Activated T-cell treated with anti-CD3 and anti-CD28 coated beads for 24 hours (primary cell): ENCODE measurements around the gene DALRD3.

ENCODE experiments used
- DNase-seq: peaks from one replicate; pipeline ENCODE4 v3.0.0-alpha.2; 2020; ENCODE audit warnings: low read depth

Gene DALRD3

GRCh38 chr3:49017971-49018706, at the start of gene DALRD3:
Gene DALRD3, minus strand, starts transcription at chr3:49018580. Its CDS starts 16 bp downstream, at chr3:49018564.
- DNase-seq: peak; percentile 60

DNA sequence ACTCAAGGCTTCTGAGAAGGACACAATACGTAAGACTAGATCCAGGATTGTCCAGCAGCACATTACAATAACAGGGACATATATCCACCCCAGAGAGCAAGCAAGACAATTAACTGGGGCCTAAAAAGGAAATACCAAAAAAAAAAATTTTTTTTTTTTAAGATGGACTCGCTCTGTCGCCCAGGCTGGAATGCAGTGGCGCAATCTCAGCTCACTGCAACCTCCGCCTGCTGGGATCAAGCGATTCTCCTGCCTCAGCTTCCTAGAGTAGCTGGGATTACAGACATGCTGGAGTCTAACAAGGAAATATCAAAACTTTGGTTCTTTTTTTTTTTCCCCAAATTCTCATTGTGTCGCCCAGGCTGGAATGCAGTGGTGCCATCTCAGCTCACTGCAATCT, 39.6 kb upstream of the DALRD3 start:
- no peak for DNase-seq

DNA sequence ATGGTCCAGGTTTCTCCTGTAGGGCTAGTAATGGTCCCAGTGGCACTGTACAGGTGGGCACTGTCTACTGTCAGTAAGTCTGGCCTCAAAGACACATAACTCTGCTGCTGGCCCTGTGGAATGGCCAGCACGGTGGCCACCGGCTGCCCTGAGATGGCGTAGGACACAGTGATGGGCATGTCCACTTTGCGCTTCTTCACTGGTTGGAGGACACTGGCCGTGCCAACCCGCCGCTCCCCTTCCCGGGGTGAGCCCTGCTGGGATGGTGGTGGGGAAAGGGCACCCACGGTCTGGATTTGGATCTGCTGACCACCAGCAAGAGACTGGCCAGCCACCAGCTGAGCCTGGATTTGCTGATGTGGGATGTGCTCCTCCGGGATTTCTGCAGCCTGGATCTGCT, 38.9 kb upstream of the DALRD3 start:
- no peak for DNase-seq

GRCh38 chr3:49054344-49054862, 36.0 kb upstream of the DALRD3 start:
- no peak for DNase-seq

DNA sequence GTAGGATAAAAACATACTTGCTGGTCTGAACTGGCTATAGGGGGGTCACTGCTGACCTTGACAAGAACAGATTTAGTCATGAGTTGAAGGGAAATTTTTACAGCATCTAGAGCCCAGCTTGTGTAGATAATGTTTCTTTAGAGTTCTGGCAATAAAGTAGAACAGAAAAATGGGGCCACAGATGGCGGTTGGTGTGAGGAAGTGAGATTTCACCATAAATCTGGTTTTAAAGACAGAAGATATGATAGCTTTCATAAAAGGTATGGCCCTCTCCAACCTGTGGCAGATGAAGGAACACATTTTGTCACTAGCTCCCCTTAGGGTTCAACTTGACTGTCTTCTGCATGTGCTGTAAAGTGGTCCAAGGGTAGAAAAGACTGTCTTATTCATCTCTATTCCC, 35.2 kb upstream of the DALRD3 start:
- DNase-seq: no peak

- DNase-seq: no peak
These were observed 16.9 kb upstream of the DALRD3 start for GRCh38 chr3:49035281-49035680.

GRCh38 chr3:49034650-49035049, 16.3 kb upstream of the DALRD3 start:
- no peak for DNase-seq

GRCh38 chr3:49032646-49033304, 14.4 kb upstream of the DALRD3 start:
- no peak for DNase-seq

- DNase-seq: no peak
These were observed 11.9 kb upstream of the DALRD3 start for GRCh38 chr3:49030321-49030720.

GRCh38 chr3:49029563-49029884, 11.1 kb upstream of the DALRD3 start:
- DNase-seq: no peak

DNA sequence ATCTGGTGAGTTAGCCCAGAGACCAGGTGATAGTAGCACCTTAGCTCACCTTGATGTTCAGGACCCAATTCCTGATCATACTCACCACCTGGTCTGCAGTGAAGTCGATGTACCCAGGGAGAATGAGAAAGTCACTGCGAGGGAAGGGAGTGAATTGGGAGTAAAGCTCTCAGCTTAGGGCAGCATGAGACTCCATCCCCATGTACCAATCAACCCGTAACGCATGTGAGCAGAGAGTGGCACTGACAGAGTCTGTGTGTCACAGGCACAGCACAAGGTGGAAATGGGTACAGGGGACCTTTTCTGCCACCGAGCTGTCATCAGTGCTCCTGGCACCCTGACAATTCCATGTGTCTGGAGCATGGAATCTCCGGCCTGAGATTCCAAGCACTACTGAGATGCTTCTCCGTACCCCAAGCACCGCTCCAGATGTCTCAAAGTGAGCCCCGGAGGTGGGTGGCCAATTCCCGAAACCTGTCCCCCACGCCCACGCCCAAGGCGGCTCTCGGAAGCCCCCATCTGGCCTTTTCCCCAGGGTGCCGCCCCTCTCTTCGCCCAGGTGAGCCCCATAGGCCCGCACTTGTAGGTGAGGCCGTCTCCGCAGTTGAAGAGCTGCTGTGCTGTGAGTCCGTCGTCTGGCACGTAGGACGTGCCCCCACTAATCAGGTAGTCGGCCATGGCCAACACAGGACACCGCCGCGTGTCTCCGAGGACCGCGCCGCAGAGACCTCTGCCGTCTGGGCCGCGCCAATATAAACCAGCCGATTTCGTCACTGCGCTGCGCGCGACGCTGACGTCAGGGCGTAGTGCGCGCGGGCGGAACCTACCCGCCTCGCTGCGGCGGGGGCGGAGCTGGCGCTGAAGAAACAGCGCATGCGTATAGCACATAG, 10.5 kb upstream of the DALRD3 start, which contains the start of gene IMPDH2:
IMPDH2 (minus strand) TSS at position 726 of the 890 bp plus-strand sequence; CDS start at position 678, 48 bp downstream.
- DNase-seq: peak; percentile 89

GRCh38 chr3:49028298-49028672, 9.9 kb upstream of the DALRD3 start:
- no peak for DNase-seq

- no peak for DNase-seq
These were observed 9.3 kb upstream of the DALRD3 start for GRCh38 chr3:49027634-49028033.

DNA sequence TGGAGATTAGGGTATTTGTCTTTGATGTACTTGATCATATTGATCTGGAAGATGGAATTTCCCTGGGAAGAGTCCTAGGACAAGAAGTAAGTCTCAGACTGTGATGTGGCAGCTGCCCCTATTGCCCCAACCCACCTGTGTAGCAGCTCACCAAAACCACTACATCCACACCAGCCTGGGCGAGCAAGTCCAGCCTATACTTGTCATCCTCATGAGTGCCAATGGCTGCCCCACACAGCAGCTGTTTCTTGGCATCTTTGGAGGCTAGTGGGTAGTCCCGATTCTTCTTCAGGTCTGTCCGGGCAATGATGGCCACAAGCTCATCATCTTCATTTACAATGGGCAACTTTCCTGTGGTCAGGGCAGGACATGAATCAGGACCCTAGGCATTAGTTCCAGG, 8.2 kb upstream of the DALRD3 start:
- no peak for DNase-seq

DNA sequence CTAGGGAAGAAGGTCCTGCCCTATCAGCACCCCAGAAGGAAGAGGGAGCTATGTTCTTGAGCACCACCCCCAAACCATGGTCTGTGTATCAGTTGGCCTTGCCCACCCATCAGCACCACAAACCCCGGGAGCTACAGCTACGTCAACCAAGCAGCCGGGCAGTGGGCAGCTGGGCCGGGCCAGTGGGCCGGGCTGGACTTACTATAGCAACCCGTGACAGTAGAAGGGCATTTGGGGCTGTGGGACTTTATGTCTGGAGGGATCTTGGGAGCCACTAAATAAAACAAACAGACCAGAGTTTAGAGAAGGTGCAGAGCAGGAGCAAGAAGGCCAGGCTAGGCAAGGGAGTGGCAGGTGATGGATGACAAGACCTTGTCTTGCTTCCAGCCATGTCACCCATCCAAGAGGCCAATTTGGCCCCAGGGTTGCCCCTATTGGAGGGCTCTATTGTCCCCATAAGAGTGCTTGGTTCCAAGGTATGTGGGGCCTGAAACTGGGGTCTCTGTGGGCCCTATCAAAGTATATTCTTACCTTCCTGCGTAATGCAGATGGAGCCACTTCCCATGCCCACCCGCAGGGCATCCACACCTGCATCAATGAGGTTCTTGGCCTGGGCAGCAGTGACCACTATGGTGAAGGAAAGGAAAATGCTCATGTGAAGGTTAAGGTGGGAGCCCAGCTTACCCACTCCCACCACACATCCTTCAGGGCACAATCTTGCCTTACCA, 7.6 kb upstream of the DALRD3 start:
- DNase-seq: no peak

- no peak for DNase-seq
These were observed 6.8 kb upstream of the DALRD3 start for GRCh38 chr3:49025005-49025792.

GRCh38 chr3:49024449-49024848, 6.1 kb upstream of the DALRD3 start:
- DNase-seq: no peak

GRCh38 chr3:49023775-49024174, 5.4 kb upstream of the DALRD3 start:
- no peak for DNase-seq

DNA sequence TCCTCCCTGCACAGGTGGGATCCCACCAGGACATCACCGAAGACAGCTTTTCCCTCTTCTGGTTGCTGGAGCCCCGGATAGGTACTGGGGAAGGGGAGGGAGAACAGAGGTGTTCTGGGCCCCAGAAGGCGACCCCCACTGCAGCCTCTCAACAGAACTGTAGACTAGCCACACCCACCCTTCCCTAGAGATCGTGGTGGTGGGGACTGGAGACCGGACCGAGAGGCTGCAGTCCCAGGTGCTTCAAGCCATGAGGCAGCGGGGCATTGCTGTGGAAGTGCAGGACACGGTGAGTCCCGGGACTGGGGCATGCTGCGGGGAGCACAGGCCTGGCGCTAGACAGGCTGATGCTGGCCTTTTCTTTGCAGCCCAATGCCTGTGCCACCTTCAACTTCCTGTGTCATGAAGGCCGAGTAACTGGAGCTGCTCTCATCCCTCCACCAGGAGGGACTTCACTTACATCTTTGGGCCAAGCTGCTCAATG, 4.3 kb upstream of the DALRD3 start:
- DNase-seq: no peak

DNA sequence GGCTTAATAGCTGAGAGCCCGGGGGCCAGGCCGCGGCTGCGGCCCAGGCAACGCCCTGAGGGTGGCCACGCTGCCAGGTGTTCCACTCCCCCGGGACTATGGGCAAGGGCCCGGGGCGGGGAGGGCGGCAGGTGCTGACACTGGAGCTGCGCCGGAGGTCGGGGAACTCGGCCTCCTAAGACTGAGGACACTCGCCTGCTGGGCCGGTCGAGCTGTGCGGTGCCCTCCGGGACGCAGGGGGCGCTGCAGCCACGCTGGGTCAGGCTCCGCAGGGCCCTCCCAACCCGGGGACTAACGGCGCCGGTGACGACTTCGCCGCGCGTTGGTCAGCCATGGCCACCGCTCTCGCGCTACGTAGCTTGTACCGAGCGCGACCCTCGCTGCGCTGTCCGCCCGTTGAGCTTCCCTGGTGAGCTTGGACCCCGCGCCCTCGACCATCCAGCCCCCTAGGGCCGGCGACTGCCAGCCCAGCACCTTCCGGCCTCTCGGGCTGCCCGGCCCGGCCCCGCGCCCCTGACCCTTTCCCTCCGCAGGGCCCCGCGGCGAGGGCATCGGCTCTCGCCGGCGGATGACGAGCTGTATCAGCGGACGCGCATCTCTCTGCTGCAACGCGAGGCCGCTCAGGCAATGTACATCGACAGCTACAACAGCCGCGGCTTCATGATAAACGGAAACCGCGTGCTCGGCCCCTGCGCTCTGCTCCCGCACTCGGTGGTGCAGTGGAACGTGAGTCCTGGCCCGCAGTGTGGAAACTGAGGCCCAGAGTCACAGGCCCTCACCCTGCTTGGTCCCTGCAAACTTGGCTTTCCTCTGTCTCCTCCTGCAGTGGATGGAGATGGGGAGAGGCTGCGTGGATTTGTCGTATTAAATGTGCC, 3.7 kb upstream of the DALRD3 start, which contains the start of gene NDUFAF3:
NDUFAF3 (plus strand) TSS at position 309 of the 875 bp plus-strand sequence; CDS start at position 333, 24 bp downstream.
- peak; percentile 90 for DNase-seq
